PC-3 (cell line): ENCODE data around the gene TMCC3. TPM values are rescaled to one million over a fixed set of nuclear protein-coding genes. Genes with fewer than 3 reads are reported as not detected.

Experiments
- ATAC-seq: fragments of 200-7000 bp; cut with Tn5 transposase; 2 replicates; pipeline ENCODE4 v1.9.1; 2020; ENCODE audit warnings: mild to moderate bottlenecking, moderate library complexity
- BruUV-seq: library from RNA; stranded (reverse); fragments of 400-500 nt; replicated peaks from 2 replicates; lab custom pipeline; 2021; lab: Mats Ljungman, UMichigan
- CTCF ChIA-PET: fragments of 300-600 bp; sonication (Branson Sonifier 250); formaldehyde crosslinking; loops from one replicate; lab custom pipeline; 2022; ENCODE audit warnings: antibody characterized with exemption; lab: Charles Lee
- POLR2A ChIA-PET: fragments of 300-600 bp; sonication (Branson Sonifier 250); formaldehyde crosslinking; loops from one replicate; lab custom pipeline; 2022; ENCODE audit warnings: antibody characterized with exemption; ENCODE audit not compliant: unreplicated experiment; lab: Charles Lee
- DNase-seq: peaks from one replicate; pipeline ENCODE4 v3.0.0-alpha.2; 2015
- H2AFZ ChIP-seq: fragments of 300-600 bp; sonication (generic); 2 replicates; pipeline ENCODE4 v1.6.0; 2016; ENCODE audit warnings: antibody characterized with exemption, low read length
- H3F3A ChIP-seq: fragments of 300-600 bp; sonication (generic); one replicate; pipeline ENCODE4 v1.6.0; 2017; ENCODE audit warnings: antibody characterized with exemption, low read length, control low read depth, mild to moderate bottlenecking; ENCODE audit not compliant: unreplicated experiment
- H3K27ac ChIP-seq: fragments of 300-600 bp; sonication (generic); 2 replicates; pipeline ENCODE4 v1.5.1; 2016; ENCODE audit warnings: mild to moderate bottlenecking, low read length
- H3K27me3 ChIP-seq: fragments of 300-600 bp; sonication (generic); 2 replicates; pipeline ENCODE4 v1.6.1; 2016; ENCODE audit warnings: low read length, mixed read lengths
- H3K36me3 ChIP-seq: fragments of 300-600 bp; sonication (generic); 2 replicates; pipeline ENCODE4 v1.6.1; 2016; ENCODE audit warnings: low read depth, mixed run types, low read length, mixed read lengths
- H3K4me1 ChIP-seq: fragments of 300-600 bp; sonication (generic); 2 replicates; pipeline ENCODE4 v1.5.1; 2016; ENCODE audit warnings: low read length; ENCODE audit not compliant: insufficient read depth
- H3K4me2 ChIP-seq: fragments of 300-600 bp; sonication (generic); 2 replicates; pipeline ENCODE4 v1.6.0; 2016; ENCODE audit warnings: low read length
- H3K4me3 ChIP-seq: fragments of 300-600 bp; sonication (generic); 2 replicates; pipeline ENCODE4 v1.5.1; 2016; ENCODE audit warnings: mild to moderate bottlenecking, low read length, mixed read lengths
- H3K79me2 ChIP-seq: fragments of 300-600 bp; sonication (generic); 2 replicates; pipeline ENCODE4 v1.6.1; 2017; ENCODE audit warnings: low read length, mixed read lengths
- H3K9ac ChIP-seq: fragments of 300-600 bp; sonication (generic); 2 replicates; pipeline ENCODE4 v1.6.0; 2016; ENCODE audit warnings: mild to moderate bottlenecking, low read length
- H3K9me2 ChIP-seq: fragments of 300-600 bp; sonication (generic); replicated peaks from 2 replicates; pipeline ENCODE4 v1.6.1; 2016; ENCODE audit warnings: mixed run types, low read length, mixed read lengths
- H3K9me3 ChIP-seq: fragments of 300-600 bp; sonication (generic); 2 replicates; pipeline ENCODE4 v1.6.1; 2016; ENCODE audit warnings: low read length, mixed read lengths
- H4K20me1 ChIP-seq: fragments of 300-600 bp; sonication (generic); 2 replicates; pipeline ENCODE4 v1.6.1; 2016; ENCODE audit warnings: low read length, mixed read lengths
- CTCF ChIP-seq: fragments of 300-600 bp; sonication (generic); conservative IDR thresholded peaks from 2 replicates; pipeline ENCODE4 v1.5.1; 2017; ENCODE audit warnings: antibody characterized with exemption, low read depth, mild to moderate bottlenecking, low read length
- EZH2 ChIP-seq: fragments of 300-600 bp; sonication (generic); IDR thresholded peaks from one replicate; pipeline ENCODE4 v1.6.1; 2017; ENCODE audit warnings: antibody characterized with exemption, mild to moderate bottlenecking, low read length; ENCODE audit not compliant: unreplicated experiment
- EZH2phosphoT487 ChIP-seq: fragments of 300-600 bp; sonication (generic); IDR thresholded peaks from 2 replicates; pipeline ENCODE4 v1.6.1; 2018; ENCODE audit warnings: mild to moderate bottlenecking, antibody characterized with exemption, low read length, borderline replicate concordance
- intact Hi-C: fragments of 100-400 bp; cut with micrococcal nuclease; formaldehyde crosslinking; loops from 2 replicates; pipeline ENCODE4 v1.9.0; 2023
- total RNA-seq: library from RNA; depleted of rRNA; stranded (reverse); fragments of >200 nt; gene quantifications from 2 replicates; pipeline ENCODE4 v1.2.3, GENCODE V29; 2014

TMCC3 gene
- total RNA-seq, 1 experiment from 2014 or later: 6.5 TPM

DNA sequence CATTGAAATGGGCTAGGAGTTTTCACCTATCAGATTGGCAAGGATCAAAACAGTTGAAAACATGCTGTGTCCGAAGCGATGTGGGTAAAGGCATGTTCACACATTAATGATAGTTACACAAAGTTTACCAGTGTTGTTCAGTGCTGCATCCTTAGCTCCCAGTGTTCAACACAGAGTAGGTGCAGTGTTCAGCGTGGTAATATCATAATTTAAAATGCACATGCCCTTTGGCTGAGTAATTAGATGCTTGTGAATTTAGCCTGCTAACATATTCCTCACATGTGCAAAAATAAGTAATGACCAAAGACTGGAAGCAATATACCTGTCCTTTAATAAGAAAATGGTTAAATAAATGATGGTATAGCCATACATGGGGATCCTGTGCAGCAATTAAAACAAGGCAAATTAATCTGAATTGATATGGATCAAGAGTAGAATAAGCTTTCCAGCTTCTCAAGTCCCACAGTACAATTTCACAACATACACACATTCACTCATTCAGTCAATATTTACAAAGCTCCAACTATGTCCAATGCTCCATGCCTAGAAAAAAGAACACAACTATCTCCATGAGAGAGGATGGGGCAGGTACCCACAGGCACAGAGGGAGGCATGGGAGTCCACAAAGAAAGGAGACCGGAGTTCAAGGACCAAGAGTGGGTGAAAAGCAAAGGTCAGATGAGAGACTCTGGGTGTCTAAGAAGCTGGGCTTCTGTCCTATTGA, 12.8 kb downstream of the TMCC3 start:
- Histone ChIP-seq H3K4me2 (no peak overlapping the region), H3K27ac (no peak overlapping the region), H3K36me3 (no peaks in the 10 kb centered on the region), H3F3A (no peaks in the 10 kb centered on the region), H3K9me2 (no peaks in the 10 kb centered on the region), H3K9ac (no peak overlapping the region), H3K9me3 (no peaks in the 10 kb centered on the region), H3K4me1 (peaks cover 8% of the 10 kb centered on the region), H4K20me1 (no peaks in the 10 kb centered on the region), H3K4me3 (no peak overlapping the region), H2AFZ (no peak overlapping the region), H3K79me2 (peaks cover 10% of the 10 kb centered on the region), H3K27me3 (no peaks in the 10 kb centered on the region)
- intact Hi-C loops: no loop called here
- DNase-seq (peak; percentile 40), ATAC-seq (peak; percentile 58; the same call in 1 of the 2 replicates)
- ChIA-PET CTCF (no interaction called here), POLR2A (no interaction called here)
- no peak for TF ChIP-seq CTCF
- no peak for TF ChIP-seq EZH2phosphoT487
- no peak for TF ChIP-seq EZH2
- no TSS peak for BruUV-seq

GRCh38 chr12:94636462-94637085, 13.8 kb downstream of the TMCC3 start:
- Histone ChIP-seq H3F3A (no peaks in the 10 kb centered on the region), H3K4me3 (no peak overlapping the region), H3K9me3 (no peaks in the 10 kb centered on the region), H3K9ac (no peak overlapping the region), H3K4me1 (peaks cover 8% of the 10 kb centered on the region), H4K20me1 (no peaks in the 10 kb centered on the region), H2AFZ (no peak overlapping the region), H3K4me2 (no peak overlapping the region), H3K27ac (no peak overlapping the region), H3K36me3 (no peaks in the 10 kb centered on the region), H3K9me2 (no peaks in the 10 kb centered on the region), H3K79me2 (0 out of 2 replicates have a peak, but pooled peaks cover 4% of the 10 kb centered on the region), H3K27me3 (no peaks in the 10 kb centered on the region)
- ChIA-PET CTCF (no interaction called here), POLR2A (no interaction called here)
- BruUV-seq: no TSS peak
- intact Hi-C loops: no loop called here
- no peak for ATAC-seq
- TF ChIP-seq CTCF (no peak), EZH2 (no peak), EZH2phosphoT487 (no peak)
- no peak for DNase-seq

GRCh38 chr12:94634717-94635116, 15.6 kb downstream of the TMCC3 start:
- H3K27ac ChIP-seq: no peak overlapping the region

More at GRCh38 chr12:94634717-94635116, 15.6 kb downstream of the TMCC3 start:
- H3K79me2 ChIP-seq: 0 out of 2 replicates have a peak, but pooled peaks cover 4% of the 10 kb centered on the region
- ATAC-seq: no peak
- no peak for DNase-seq
- no peaks in the 10 kb centered on the region for H3K9me3 ChIP-seq
- H2AFZ ChIP-seq: no peak overlapping the region
- H3K27me3 ChIP-seq: no peaks in the 10 kb centered on the region
- no TSS peak for BruUV-seq
- no peak overlapping the region for H3K4me3 ChIP-seq
- intact Hi-C loops: no loop called here
- no peaks in the 10 kb centered on the region for H3K36me3 ChIP-seq
- H3K4me2 ChIP-seq: no peak overlapping the region
- TF ChIP-seq EZH2 (no peak), EZH2phosphoT487 (no peak), CTCF (no peak)
- no peaks in the 10 kb centered on the region for H3F3A ChIP-seq
- no peak overlapping the region for H3K9ac ChIP-seq
- no peaks in the 10 kb centered on the region for H3K9me2 ChIP-seq
- ChIA-PET POLR2A (no interaction called here), CTCF (no interaction called here)
- no peaks in the 10 kb centered on the region for H4K20me1 ChIP-seq
- H3K4me1 ChIP-seq: peaks cover 8% of the 10 kb centered on the region
